ENCODE measurements around the gene C4orf36.
A peak's percentile ranks its signal among the peaks of the same experiment; 100 is the strongest.

C4orf36 gene

GRCh38 chr4:86935566-86935852 lies 43.3 kb upstream of the C4orf36 start:
- no peak for TF ChIP-seq MYC (IDR thresholded peaks at IDR 0.05; ENCODE audit: low read depth, low read length)
- no peak for TF ChIP-seq POLR2A (IDR thresholded peaks at IDR 0.05; ENCODE audit: extremely low read depth, insufficient read length)
- TF ChIP-seq MAX (IDR thresholded peaks at IDR 0.05; ENCODE audit: low read depth, low read length), result no peak
- no peak for TF ChIP-seq CTCF (IDR thresholded peaks at IDR 0.05; ENCODE audit: low read depth, low read length)
- DNase-seq (ENCODE audit: low read depth), result no peak
- H3K4me3 ChIP-seq (ENCODE audit: low read depth, low read length), result peak overlapping the region; percentile 90

- peak; percentile 97 for DNase-seq (ENCODE audit: low read depth)
- H3K4me3 ChIP-seq (ENCODE audit: low read depth, low read length), result peak within 1 kb of the TSS; percentile 90
- TF ChIP-seq CTCF (IDR thresholded peaks at IDR 0.05; ENCODE audit: low read depth, low read length) (peak; percentile 5), MYC (IDR thresholded peaks at IDR 0.05; ENCODE audit: low read depth, low read length) (no peak; the same call in 1 of the 2 replicates), POLR2A (IDR thresholded peaks at IDR 0.05; ENCODE audit: extremely low read depth, insufficient read length) (peak; percentile 65), MAX (IDR thresholded peaks at IDR 0.05; ENCODE audit: low read depth, low read length) (peak; percentile 23; the same call in 1 of the 2 replicates)
These were observed 42.7 kb upstream of the C4orf36 start, which contains the start of gene AFF1 for GRCh38 chr4:86934771-86935565. Gene AFF1, plus strand, starts transcription at chr4:86935011. Its CDS starts 13,523 bp downstream, at chr4:86948534.

GRCh38 chr4:86934147-86934770 lies 42.0 kb upstream of the C4orf36 start:
- DNase-seq (ENCODE audit: low read depth), result peak; percentile 53
- H3K4me3 ChIP-seq (ENCODE audit: low read depth, low read length), result peak overlapping the region; percentile 88
- TF ChIP-seq POLR2A (IDR thresholded peaks at IDR 0.05; ENCODE audit: extremely low read depth, insufficient read length) (no peak), MAX (IDR thresholded peaks at IDR 0.05; ENCODE audit: low read depth, low read length) (no peak), MYC (IDR thresholded peaks at IDR 0.05; ENCODE audit: low read depth, low read length) (no peak), CTCF (IDR thresholded peaks at IDR 0.05; ENCODE audit: low read depth, low read length) (no peak)

GRCh38 chr4:86928400-86929255 lies 36.4 kb upstream of the C4orf36 start:
- TF ChIP-seq MYC (IDR thresholded peaks at IDR 0.05; ENCODE audit: low read depth, low read length), result no peak
- TF ChIP-seq MAX (IDR thresholded peaks at IDR 0.05; ENCODE audit: low read depth, low read length), result no peak
- TF ChIP-seq POLR2A (IDR thresholded peaks at IDR 0.05; ENCODE audit: extremely low read depth, insufficient read length), result no peak
- no peak for TF ChIP-seq CTCF (IDR thresholded peaks at IDR 0.05; ENCODE audit: low read depth, low read length)
- H3K4me3 ChIP-seq (ENCODE audit: low read depth, low read length), result no peak overlapping the region
- peak; percentile 40 for DNase-seq (ENCODE audit: low read depth)

- H3K4me3 ChIP-seq (ENCODE audit: low read depth, low read length), result no peak overlapping the region
- peak; percentile 62 for DNase-seq (ENCODE audit: low read depth)
- TF ChIP-seq CTCF (IDR thresholded peaks at IDR 0.05; ENCODE audit: low read depth, low read length) (no peak), POLR2A (IDR thresholded peaks at IDR 0.05; ENCODE audit: extremely low read depth, insufficient read length) (no peak), MAX (IDR thresholded peaks at IDR 0.05; ENCODE audit: low read depth, low read length) (no peak), MYC (IDR thresholded peaks at IDR 0.05; ENCODE audit: low read depth, low read length) (no peak)
These were observed 35.7 kb upstream of the C4orf36 start for GRCh38 chr4:86927843-86928395.
